GM12878 (cell line): Measurements from ENCODE around the gene TBRG4. TPM values are rescaled to one million over a fixed set of nuclear protein-coding genes. Genes with fewer than 3 reads are reported as not detected.
A peak's percentile ranks its signal among the peaks of the same experiment; 100 is the strongest.

ENCODE experiments used
- ATAC-seq: fragments of 200-7000 bp; cut with Tn5 transposase; 3 replicates; pipeline ENCODE4 v1.9.1; 2020; ENCODE audit warnings: mild to moderate bottlenecking, moderate library complexity
- BruUV-seq: library from RNA; stranded (reverse); fragments of 400-500 nt; replicated peaks from 2 replicates; lab custom pipeline; 2021; lab: Mats Ljungman, UMichigan
- CTCF ChIA-PET: fragments of 300-600 bp; sonication (Branson Sonifier 250); formaldehyde crosslinking; extraction: SDS; loops from one replicate; lab custom pipeline; 2021; ENCODE audit warnings: inconsistent platforms; lab: Yijun Ruan, JAX
- POLR2A ChIA-PET: fragments of 350-600 bp; formaldehyde crosslinking; extraction: SDS; loops from one replicate; lab custom pipeline; 2021; ENCODE audit warnings: inconsistent platforms; lab: Charles Lee
- RAD21 ChIA-PET: fragments of 300-600 bp; sonication (Branson Sonifier 250); formaldehyde crosslinking; loops from one replicate; lab custom pipeline; 2023; ENCODE audit warnings: antibody characterized with exemption; ENCODE audit not compliant: unreplicated experiment; lab: Charles Lee
- SMC1A ChIA-PET: fragments of 300-600 bp; sonication (Branson Sonifier 250); formaldehyde crosslinking; loops from one replicate; lab custom pipeline; 2023; ENCODE audit not compliant: unreplicated experiment, uncharacterized antibody; lab: Charles Lee
- DNase-seq: peaks from one replicate; pipeline ENCODE4 v3.0.0-alpha.2; 2011; ENCODE audit warnings: low read depth, low spot score
- FAIRE-seq: peaks from 3 replicates; lab custom pipeline; 2011; peaks lifted over from hg19 to GRCh38; lab: Jason Lieb, UNC
- H2AFZ ChIP-seq: 2 replicates; pipeline ENCODE4 v1.6.0; 2011; ENCODE audit warnings: low read depth, low read length, control low read depth; ENCODE audit not compliant: control insufficient read depth
- H3K27ac ChIP-seq: 2 replicates; pipeline ENCODE4 v1.5.1; 2011; ENCODE audit warnings: control low read depth; ENCODE audit not compliant: control insufficient read depth, insufficient read depth
- H3K27me3 ChIP-seq, 2 experiments: replicated peaks in 1 of 2; 2 replicates each; pipeline versions ENCODE4 v1.6.0 to v1.6.1; 2011; ENCODE audit warnings: low read length in 1 of 2; ENCODE audit not compliant: control insufficient read depth in 2 of 2, insufficient read depth in 2 of 2
- H3K36me3 ChIP-seq, 2 experiments: 2 replicates each; pipeline ENCODE4 v1.5.1; 2011; ENCODE audit warnings: low read length in 1 of 2; ENCODE audit not compliant: control insufficient read depth in 2 of 2, insufficient read depth in 2 of 2
- H3K4me1 ChIP-seq: 2 replicates; pipeline ENCODE4 v1.6.1; 2011; ENCODE audit warnings: mild to moderate bottlenecking, low read length, moderate library complexity, mixed read lengths; ENCODE audit not compliant: control insufficient read depth, insufficient read depth
- H3K4me2 ChIP-seq: 2 replicates; pipeline ENCODE4 v1.6.0; 2011; ENCODE audit warnings: control low read depth; ENCODE audit not compliant: control insufficient read depth, insufficient read depth
- H3K4me3 ChIP-seq: fragments of 200-600 bp; sonication (generic); 2 replicates; pipeline ENCODE4 v1.5.1; 2016
- H3K79me2 ChIP-seq: 2 replicates; pipeline ENCODE4 v1.6.0; 2011; ENCODE audit warnings: low read length; ENCODE audit not compliant: control insufficient read depth, insufficient read depth
- H3K9ac ChIP-seq: 2 replicates; pipeline ENCODE4 v1.8.0; 2011; ENCODE audit warnings: low read length, control low read depth, mixed read lengths; ENCODE audit not compliant: control insufficient read depth, insufficient read depth
- H3K9me3 ChIP-seq: replicated peaks from 3 replicates; pipeline ENCODE4 v1.5.1; 2011; ENCODE audit warnings: mild to moderate bottlenecking, low read length; ENCODE audit not compliant: control insufficient read depth, insufficient read depth
- H4K20me1 ChIP-seq: 2 replicates; pipeline ENCODE4 v1.6.0; 2011; ENCODE audit not compliant: control insufficient read depth, insufficient read depth
- RAD21 ChIP-seq: IDR thresholded peaks from 2 replicates; pipeline ENCODE4 v1.6.1; 2011; ENCODE audit warnings: mild to moderate bottlenecking, low read depth, low read length, moderate library complexity; ENCODE audit not compliant: insufficient read depth
- WGBS: methylation state at CpG from one replicate; pipeline ENCODE4 v1.1.6; 2016; ENCODE audit warnings: low lambda C conversion rate; ENCODE audit not compliant: insufficient replicate concordance, insufficient coverage; ENCODE audit errors: missing lambda C conversion rate; 5-methylcytosine and 5-hydroxymethylcytosine counted together
- in situ Hi-C: fragments of 300-500 bp; cut with MboI; formaldehyde crosslinking; loops from 9 replicates; pipeline ENCODE4 v1.14.3; 2018; ENCODE audit warnings: mixed read lengths
- intact Hi-C: fragments of 100-400 bp; cut with micrococcal nuclease; formaldehyde crosslinking; loops from one replicate; pipeline ENCODE4 v1.14.2; 2022; ENCODE audit not compliant: unreplicated experiment
- polyA plus RNA-seq, 11 experiments: library from polyadenylated mRNA; depleted of rRNA in 4 of 11; unstranded in 6 of 11; stranded (reverse) in 5 of 11; fragments of >200 nt; fragmentation: Nextera tagmentation in 4 of 11; fragmentation: Illumina TruSeq in 1 of 11; extraction: Ambion mirVana in 4 of 11; extraction: Trizol in 1 of 11; gene quantifications; 1 replicate in 1 of 11; 2 replicates in 10 of 11; pipeline versions ENCODE4 v1.2.1 to v1.2.3, GENCODE V29; 2011 to 2016; ENCODE audit warnings: inconsistent platforms in 2 of 11, missing spikeins in 2 of 11, low read depth in 1 of 11
- total RNA-seq, 4 experiments: library from RNA; depleted of rRNA in 3 of 4; stranded (reverse); fragments of >200 nt in 3 of 4; fragmentation: Illumina TruSeq in 1 of 4; extraction: Trizol in 1 of 4; gene quantifications; 2 replicates each; pipeline versions ENCODE4 v1.2.1 to v1.2.3, GENCODE V29; 2013 to 2021
- TF ChIP-seq, protein P1 (sequence below), 3 experiments: IDR thresholded peaks in 2 of 3; conservative IDR thresholded peaks in 1 of 3; 2 replicates each; pipeline ENCODE4 v1.5.1; 2011; ENCODE audit warnings: low read depth in 3 of 3, low read length in 3 of 3, mild to moderate bottlenecking in 3 of 3, control low read depth in 2 of 3, moderate library complexity in 2 of 3, inconsistent platforms in 1 of 3, mixed read lengths in 1 of 3; ENCODE audit not compliant: control insufficient read depth in 2 of 3, insufficient read depth in 1 of 3; ENCODE audit errors: extremely low read depth in 1 of 3
- TF ChIP-seq, protein P2 (sequence below): fragments of 450-650 bp; formaldehyde crosslinking; IDR thresholded peaks from 2 replicates; pipeline ENCODE4 v1.4.0; 2022; ENCODE audit warnings: mild to moderate bottlenecking, moderate library complexity

The TBRG4 gene
- total and polyA plus RNA-seq, 10 of the 15 experiments (the other 5 are each of a cell fraction or from before 2014, with no cell fraction given): 8.4 to 130 (median 118) TPM

DNA sequence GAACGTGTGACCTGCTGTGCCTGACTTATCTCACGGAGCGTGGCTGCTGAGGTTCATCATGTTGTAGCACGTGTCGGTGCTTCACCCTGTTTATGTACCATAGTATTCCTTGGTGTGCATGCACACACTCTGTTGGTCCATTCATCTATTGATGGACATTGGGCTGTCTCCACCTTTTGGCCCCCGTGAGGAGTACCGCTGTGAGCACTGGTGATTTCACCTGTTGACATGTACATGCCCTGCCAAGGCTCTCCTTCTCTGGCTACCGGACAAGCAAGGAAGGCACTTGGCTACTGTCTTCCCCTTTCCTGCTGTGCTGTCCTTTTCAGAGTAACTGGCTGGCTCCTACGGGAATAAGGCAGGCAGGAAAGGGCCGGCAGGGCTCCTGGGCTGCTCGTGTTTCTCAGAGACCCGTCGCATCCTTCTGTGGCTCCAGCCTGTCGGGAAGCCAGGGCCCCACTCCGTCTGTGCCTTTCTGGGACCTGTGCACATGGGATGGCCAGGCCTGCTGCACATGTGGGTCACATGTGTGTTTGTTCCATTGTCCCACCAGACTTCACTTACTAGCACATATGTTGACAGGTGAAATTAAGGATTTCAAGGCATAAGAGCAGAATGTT, 17.8 kb upstream of the TBRG4 start:
- Histone ChIP-seq H3K79me2 (no peaks in the 10 kb centered on the region), H3K4me1 (no peaks in the 10 kb centered on the region), H3K36me3 (no peaks in the 10 kb centered on the region), H3K4me2 (no peak overlapping the region), H3K27me3 (no peaks in the 10 kb centered on the region), H3K4me3 (no peak overlapping the region), H3K9me3 (no peaks in the 10 kb centered on the region), H2AFZ (no peak overlapping the region), H4K20me1 (no peaks in the 10 kb centered on the region), H3K9ac (no peak overlapping the region)
- FAIRE-seq (no peak), ATAC-seq (no peak), DNase-seq (no peak)
- BruUV-seq: no TSS peak
- in situ Hi-C loops (no loop called here), intact Hi-C loops (no loop called here)
- ChIA-PET RAD21 (no interaction called here), POLR2A (no interaction called here), SMC1A (no interaction called here), CTCF (no interaction called here)
- TF ChIP-seq, protein P1, sequence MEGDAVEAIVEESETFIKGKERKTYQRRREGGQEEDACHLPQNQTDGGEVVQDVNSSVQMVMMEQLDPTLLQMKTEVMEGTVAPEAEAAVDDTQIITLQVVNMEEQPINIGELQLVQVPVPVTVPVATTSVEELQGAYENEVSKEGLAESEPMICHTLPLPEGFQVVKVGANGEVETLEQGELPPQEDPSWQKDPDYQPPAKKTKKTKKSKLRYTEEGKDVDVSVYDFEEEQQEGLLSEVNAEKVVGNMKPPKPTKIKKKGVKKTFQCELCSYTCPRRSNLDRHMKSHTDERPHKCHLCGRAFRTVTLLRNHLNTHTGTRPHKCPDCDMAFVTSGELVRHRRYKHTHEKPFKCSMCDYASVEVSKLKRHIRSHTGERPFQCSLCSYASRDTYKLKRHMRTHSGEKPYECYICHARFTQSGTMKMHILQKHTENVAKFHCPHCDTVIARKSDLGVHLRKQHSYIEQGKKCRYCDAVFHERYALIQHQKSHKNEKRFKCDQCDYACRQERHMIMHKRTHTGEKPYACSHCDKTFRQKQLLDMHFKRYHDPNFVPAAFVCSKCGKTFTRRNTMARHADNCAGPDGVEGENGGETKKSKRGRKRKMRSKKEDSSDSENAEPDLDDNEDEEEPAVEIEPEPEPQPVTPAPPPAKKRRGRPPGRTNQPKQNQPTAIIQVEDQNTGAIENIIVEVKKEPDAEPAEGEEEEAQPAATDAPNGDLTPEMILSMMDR (IDR thresholded peaks at IDR 0.05 in 2 of 3, conservative IDR thresholded peaks at IDR 0.05 in 1 of 3; ENCODE audit: control insufficient read depth in 2 of 3, extremely low read depth in 1 of 3, insufficient read depth in 1 of 3, low read depth in 3 of 3, low read length in 3 of 3): 0 out of 6 replicates have a peak, but pooled peaks of 1 of the 3 experiments have one; percentile 2
- TF ChIP-seq RAD21: 0 out of 2 replicates have a peak, but pooled peaks have one; percentile 12
- TF ChIP-seq, protein P2, sequence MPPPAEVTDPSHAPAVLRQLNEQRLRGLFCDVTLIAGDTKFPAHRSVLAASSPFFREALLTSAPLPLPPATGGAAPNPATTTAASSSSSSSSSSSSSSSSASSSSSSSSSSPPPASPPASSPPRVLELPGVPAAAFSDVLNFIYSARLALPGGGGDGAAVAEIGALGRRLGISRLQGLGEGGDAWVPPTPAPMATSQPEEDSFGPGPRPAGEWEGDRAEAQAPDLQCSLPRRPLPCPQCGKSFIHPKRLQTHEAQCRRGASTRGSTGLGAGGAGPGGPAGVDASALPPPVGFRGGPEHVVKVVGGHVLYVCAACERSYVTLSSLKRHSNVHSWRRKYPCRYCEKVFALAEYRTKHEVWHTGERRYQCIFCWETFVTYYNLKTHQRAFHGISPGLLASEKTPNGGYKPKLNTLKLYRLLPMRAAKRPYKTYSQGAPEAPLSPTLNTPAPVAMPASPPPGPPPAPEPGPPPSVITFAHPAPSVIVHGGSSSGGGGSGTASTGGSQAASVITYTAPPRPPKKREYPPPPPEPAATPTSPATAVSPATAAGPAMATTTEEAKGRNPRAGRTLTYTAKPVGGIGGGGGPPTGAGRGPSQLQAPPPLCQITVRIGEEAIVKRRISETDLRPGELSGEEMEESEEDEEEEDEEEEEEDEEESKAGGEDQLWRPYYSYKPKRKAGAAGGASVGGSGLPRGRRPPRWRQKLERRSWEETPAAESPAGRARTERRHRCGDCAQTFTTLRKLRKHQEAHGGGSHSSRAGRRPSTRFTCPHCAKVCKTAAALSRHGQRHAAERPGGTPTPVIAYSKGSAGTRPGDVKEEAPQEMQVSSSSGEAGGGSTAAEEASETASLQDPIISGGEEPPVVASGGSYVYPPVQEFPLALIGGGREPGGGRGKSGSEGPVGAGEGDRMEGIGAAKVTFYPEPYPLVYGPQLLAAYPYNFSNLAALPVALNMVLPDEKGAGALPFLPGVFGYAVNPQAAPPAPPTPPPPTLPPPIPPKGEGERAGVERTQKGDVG (CRISPR knock-in tag): no peak
- TF ChIP-seq, all 136 proteins: peak for 2
- H3K27ac ChIP-seq: no peak overlapping the region
- 65% methylated on average over 15 of the region's 15 CpGs for WGBS
